ENCODE results near the gene PHTF2.

Gene PHTF2

GRCh38 chr7:77819021-77819420, 20.4 kb downstream of the PHTF2 start:
- no peak for TF ChIP-seq ARNT (IDR thresholded peaks at IDR 0.05)
- TF ChIP-seq LEF1 (IDR thresholded peaks at IDR 0.05; ENCODE audit: borderline replicate concordance): no peak
- no peak for TF ChIP-seq NFRKB (IDR thresholded peaks at IDR 0.05)
- no peak for TF ChIP-seq PKNOX1 (IDR thresholded peaks at IDR 0.05)
- no peak for TF ChIP-seq ELF4 (IDR thresholded peaks at IDR 0.05)
- TF ChIP-seq ZNF384 (IDR thresholded peaks at IDR 0.05): no peak
- no peak for TF ChIP-seq FOXM1 (IDR thresholded peaks at IDR 0.05; ENCODE audit: borderline replicate concordance)
- TF ChIP-seq FOXK2 (IDR thresholded peaks at IDR 0.05): no peak
- no peak for TF ChIP-seq CTBP1 (IDR thresholded peaks at IDR 0.05; ENCODE audit: borderline replicate concordance)
- TF ChIP-seq SUZ12 (IDR thresholded peaks at IDR 0.05): no peak
- no peak for TF ChIP-seq BHLHE40 (IDR thresholded peaks at IDR 0.05; ENCODE audit: borderline replicate concordance)
- no peak for TF ChIP-seq SP1 (IDR thresholded peaks at IDR 0.05)
- TF ChIP-seq HDGF (IDR thresholded peaks at IDR 0.05; ENCODE audit: borderline replicate concordance): no peak
- TF ChIP-seq L3MBTL2 (conservative IDR thresholded peaks at IDR 0.05): no peak
- no peak for TF ChIP-seq TARDBP (IDR thresholded peaks at IDR 0.05)
- TF ChIP-seq FOXA1 (IDR thresholded peaks at IDR 0.05): no peak
- ChIA-PET POLR2A (no interaction called here), CTCF (no interaction called here)
- DNase-seq (ENCODE audit: extremely low spot score): no peak

- TF ChIP-seq SP1 (IDR thresholded peaks at IDR 0.05) (no peak), TARDBP (IDR thresholded peaks at IDR 0.05) (no peak), HDGF (IDR thresholded peaks at IDR 0.05; ENCODE audit: borderline replicate concordance) (no peak), ARNT (IDR thresholded peaks at IDR 0.05) (no peak), L3MBTL2 (conservative IDR thresholded peaks at IDR 0.05) (no peak), FOXK2 (IDR thresholded peaks at IDR 0.05) (no peak), LEF1 (IDR thresholded peaks at IDR 0.05; ENCODE audit: borderline replicate concordance) (no peak), NFRKB (IDR thresholded peaks at IDR 0.05) (no peak), SUZ12 (IDR thresholded peaks at IDR 0.05) (no peak), ZNF384 (IDR thresholded peaks at IDR 0.05) (no peak), CTBP1 (IDR thresholded peaks at IDR 0.05; ENCODE audit: borderline replicate concordance) (no peak), FOXM1 (IDR thresholded peaks at IDR 0.05; ENCODE audit: borderline replicate concordance) (no peak), BHLHE40 (IDR thresholded peaks at IDR 0.05; ENCODE audit: borderline replicate concordance) (no peak)
- no peak for DNase-seq (ENCODE audit: extremely low spot score)
- ChIA-PET POLR2A (no interaction called here), CTCF (no interaction called here)
These were observed 22.4 kb downstream of the PHTF2 start for GRCh38 chr7:77820967-77821366.

GRCh38 chr7:77822269-77822668, 23.7 kb downstream of the PHTF2 start:
- POLR2A ChIA-PET: no interaction called here
- CTCF ChIA-PET: no interaction called here

GRCh38 chr7:77823787-77824186, 25.2 kb downstream of the PHTF2 start:
- CTCF ChIA-PET: interaction anchor here (0.8 kb wide), 1 partner anchor 12 kb away, joined by 4 read pairs; no protein-coding TSS in a partner anchor
- no peak for TF ChIP-seq FOXA1 (IDR thresholded peaks at IDR 0.05)
- no peak for TF ChIP-seq L3MBTL2 (conservative IDR thresholded peaks at IDR 0.05)
- no peak for TF ChIP-seq SUZ12 (IDR thresholded peaks at IDR 0.05)
- TF ChIP-seq LEF1 (IDR thresholded peaks at IDR 0.05; ENCODE audit: borderline replicate concordance): no peak
- TF ChIP-seq NFRKB (IDR thresholded peaks at IDR 0.05): no peak
- POLR2A ChIA-PET: no interaction called here
- no peak for DNase-seq (ENCODE audit: extremely low spot score)

More at GRCh38 chr7:77822269-77822668, 23.7 kb downstream of the PHTF2 start:
- TF ChIP-seq ARNT (IDR thresholded peaks at IDR 0.05) (no peak), L3MBTL2 (conservative IDR thresholded peaks at IDR 0.05) (no peak), LEF1 (IDR thresholded peaks at IDR 0.05; ENCODE audit: borderline replicate concordance) (no peak), BHLHE40 (IDR thresholded peaks at IDR 0.05; ENCODE audit: borderline replicate concordance) (no peak), FOXK2 (IDR thresholded peaks at IDR 0.05) (no peak), HDGF (IDR thresholded peaks at IDR 0.05; ENCODE audit: borderline replicate concordance) (no peak), SP1 (IDR thresholded peaks at IDR 0.05) (no peak), ZNF384 (IDR thresholded peaks at IDR 0.05) (no peak), PKNOX1 (IDR thresholded peaks at IDR 0.05) (no peak), CTBP1 (IDR thresholded peaks at IDR 0.05; ENCODE audit: borderline replicate concordance) (no peak)
- DNase-seq (ENCODE audit: extremely low spot score): no peak

- POLR2A ChIA-PET: no interaction called here
- no peak for DNase-seq (ENCODE audit: extremely low spot score)
- TF ChIP-seq L3MBTL2 (conservative IDR thresholded peaks at IDR 0.05) (no peak), ELF4 (IDR thresholded peaks at IDR 0.05) (no peak), SUZ12 (IDR thresholded peaks at IDR 0.05) (no peak), HDGF (IDR thresholded peaks at IDR 0.05; ENCODE audit: borderline replicate concordance) (no peak), ZNF384 (IDR thresholded peaks at IDR 0.05) (no peak), CTBP1 (IDR thresholded peaks at IDR 0.05; ENCODE audit: borderline replicate concordance) (no peak), FOXA1 (IDR thresholded peaks at IDR 0.05) (no peak), NFRKB (IDR thresholded peaks at IDR 0.05) (no peak), FOXK2 (IDR thresholded peaks at IDR 0.05) (no peak), FOXM1 (IDR thresholded peaks at IDR 0.05; ENCODE audit: borderline replicate concordance) (no peak)
- CTCF ChIA-PET: no interaction called here
These were observed 26.1 kb downstream of the PHTF2 start for GRCh38 chr7:77824636-77825035.

- POLR2A ChIA-PET: no interaction called here
These were observed 26.6 kb downstream of the PHTF2 start for GRCh38 chr7:77825131-77825530.

More at GRCh38 chr7:77825131-77825530, 26.6 kb downstream of the PHTF2 start:
- TF ChIP-seq PKNOX1 (IDR thresholded peaks at IDR 0.05): no peak
- TF ChIP-seq ARNT (IDR thresholded peaks at IDR 0.05): no peak
- no peak for TF ChIP-seq NFRKB (IDR thresholded peaks at IDR 0.05)
- no peak for TF ChIP-seq L3MBTL2 (conservative IDR thresholded peaks at IDR 0.05)
- no peak for TF ChIP-seq FOXM1 (IDR thresholded peaks at IDR 0.05; ENCODE audit: borderline replicate concordance)
- TF ChIP-seq CTBP1 (IDR thresholded peaks at IDR 0.05; ENCODE audit: borderline replicate concordance): no peak
- DNase-seq (ENCODE audit: extremely low spot score): no peak
- CTCF ChIA-PET: no interaction called here

Measured in HEK293T (cell line).